Measurements from ENCODE around the gene ZNF75A. TPM values are rescaled to one million over a fixed set of nuclear protein-coding genes. Genes with fewer than 3 reads are reported as not detected.
"Not testable (repeated sequence)": the region's sequence is repeated elsewhere in the genome, so short reads cannot be mapped to it uniquely, and the experiment has no call there.

The ZNF75A gene
- total and polyA plus RNA-seq, 8 donors: 8.0 to 52.5 (median 16.4) TPM

DNA sequence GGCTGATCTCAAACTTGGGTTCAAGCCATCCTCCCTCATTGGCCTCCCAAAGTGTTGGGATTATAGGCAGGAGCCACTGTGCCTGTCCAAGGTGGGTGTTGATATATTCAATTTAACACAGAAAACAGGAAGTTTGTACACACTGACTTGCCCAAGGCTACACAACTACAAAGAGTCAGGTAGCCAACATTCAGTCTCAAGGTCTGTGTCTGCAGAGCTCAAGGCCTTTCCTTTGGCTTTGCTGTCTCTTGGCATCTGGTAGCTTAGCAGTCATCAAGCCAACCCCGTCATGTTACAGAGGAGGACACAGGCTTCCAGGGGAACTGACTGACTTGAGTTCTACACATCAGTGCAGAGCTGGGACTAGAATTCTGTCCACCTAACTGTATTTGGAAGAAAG is 37.0 kb upstream of the ZNF75A start:
- intact Hi-C loops (cut with DNase I; ENCODE audit: low total_unique reads): no loop called here
- Histone ChIP-seq H3K36me3 (peaks cover 0 to 37% (median 31%) of the 10 kb centered on the region in 4 donors), H3K27me3 (no peaks in the 10 kb centered on the region), H3K4me3 (no peak overlapping the region), H3K4me1 (peaks cover 4 to 27% (median 20%) of the 10 kb centered on the region in 4 donors), H3K27ac (no peak overlapping the region), H3K9me3 (peaks cover 0 to 4% (median 0%) of the 10 kb centered on the region in 4 donors)
- TF ChIP-seq, protein P1, sequence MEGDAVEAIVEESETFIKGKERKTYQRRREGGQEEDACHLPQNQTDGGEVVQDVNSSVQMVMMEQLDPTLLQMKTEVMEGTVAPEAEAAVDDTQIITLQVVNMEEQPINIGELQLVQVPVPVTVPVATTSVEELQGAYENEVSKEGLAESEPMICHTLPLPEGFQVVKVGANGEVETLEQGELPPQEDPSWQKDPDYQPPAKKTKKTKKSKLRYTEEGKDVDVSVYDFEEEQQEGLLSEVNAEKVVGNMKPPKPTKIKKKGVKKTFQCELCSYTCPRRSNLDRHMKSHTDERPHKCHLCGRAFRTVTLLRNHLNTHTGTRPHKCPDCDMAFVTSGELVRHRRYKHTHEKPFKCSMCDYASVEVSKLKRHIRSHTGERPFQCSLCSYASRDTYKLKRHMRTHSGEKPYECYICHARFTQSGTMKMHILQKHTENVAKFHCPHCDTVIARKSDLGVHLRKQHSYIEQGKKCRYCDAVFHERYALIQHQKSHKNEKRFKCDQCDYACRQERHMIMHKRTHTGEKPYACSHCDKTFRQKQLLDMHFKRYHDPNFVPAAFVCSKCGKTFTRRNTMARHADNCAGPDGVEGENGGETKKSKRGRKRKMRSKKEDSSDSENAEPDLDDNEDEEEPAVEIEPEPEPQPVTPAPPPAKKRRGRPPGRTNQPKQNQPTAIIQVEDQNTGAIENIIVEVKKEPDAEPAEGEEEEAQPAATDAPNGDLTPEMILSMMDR (IDR thresholded peaks at IDR 0.05): no peak
- TF ChIP-seq EP300 (IDR thresholded peaks at IDR 0.05) (no peak), POLR2A (IDR thresholded peaks at IDR 0.05) (no peak), POLR2AphosphoS5 (IDR thresholded peaks at IDR 0.05) (no peak)
- no peak for DNase-seq
- 78 to 100% (median 80%) methylated on average over 1 of the region's 1 CpG for WGBS, 5 donors

DNA sequence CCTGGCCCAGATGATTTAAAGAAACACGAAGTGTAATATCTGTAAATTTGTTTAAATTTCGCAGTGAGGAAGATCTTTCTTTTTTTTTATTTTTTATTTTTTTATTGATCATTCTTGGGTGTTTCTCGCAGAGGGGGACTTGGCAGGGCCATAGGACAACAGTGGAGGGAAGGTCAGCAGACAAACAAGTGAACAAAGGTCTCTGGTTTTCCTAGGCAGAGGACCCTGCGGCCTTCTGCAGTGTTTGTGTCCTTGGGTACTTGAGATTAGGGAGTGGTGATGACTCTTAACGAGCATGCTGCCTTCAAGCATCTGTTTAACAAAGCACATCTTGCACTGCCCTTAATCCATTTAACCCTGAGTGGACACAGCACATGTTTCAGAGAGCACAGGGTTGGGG is 34.6 kb upstream of the ZNF75A start:
- Histone ChIP-seq H3K4me1 (peaks cover 0 to 13% (median 7%) of the 10 kb centered on the region in 4 donors), H3K36me3 (peaks cover 0 to 33% (median 29%) of the 10 kb centered on the region in 4 donors)
- 78 to 87% (median 86%) methylated on average over 5 of the region's 5 CpGs for WGBS, 5 donors
- H3K4me3 ChIP-seq; intact Hi-C loops (cut with DNase I; ENCODE audit: low total_unique reads); H3K9me3 ChIP-seq; DNase-seq; H3K27me3 ChIP-seq; H3K27ac ChIP-seq: not testable (repeated sequence)

DNA sequence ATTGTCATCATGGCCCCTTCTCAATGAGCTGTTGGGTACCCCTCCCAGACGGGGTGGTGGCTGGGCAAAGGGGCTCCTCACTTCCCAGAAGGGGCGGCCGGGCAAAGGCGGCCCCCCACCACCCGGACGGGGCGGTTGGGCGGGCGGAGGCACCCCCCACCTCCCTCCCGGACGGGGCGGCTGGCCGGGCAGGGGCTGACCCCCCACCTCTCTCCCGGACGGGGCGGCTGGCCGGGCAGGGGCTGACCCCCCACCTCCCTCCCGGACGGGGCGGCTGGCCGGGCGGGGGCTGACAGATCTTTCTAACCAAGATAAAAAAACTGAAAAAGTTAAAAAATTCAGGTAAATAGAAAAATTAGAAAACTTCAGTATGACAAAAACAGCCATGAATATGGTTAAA is 34.0 kb upstream of the ZNF75A start:
- H3K4me1 ChIP-seq: peaks cover 0 to 11% (median 4%) of the 10 kb centered on the region in 4 donors
- H3K27me3 ChIP-seq; DNase-seq; H3K27ac ChIP-seq; intact Hi-C loops (cut with DNase I; ENCODE audit: low total_unique reads); H3K9me3 ChIP-seq; H3K4me3 ChIP-seq: not testable (repeated sequence)
- WGBS, 5 donors: 91 to 94% (median 93%) methylated on average over 22 of the region's 22 CpGs
- H3K36me3 ChIP-seq: peaks cover 0 to 28% (median 25%) of the 10 kb centered on the region in 4 donors

DNA sequence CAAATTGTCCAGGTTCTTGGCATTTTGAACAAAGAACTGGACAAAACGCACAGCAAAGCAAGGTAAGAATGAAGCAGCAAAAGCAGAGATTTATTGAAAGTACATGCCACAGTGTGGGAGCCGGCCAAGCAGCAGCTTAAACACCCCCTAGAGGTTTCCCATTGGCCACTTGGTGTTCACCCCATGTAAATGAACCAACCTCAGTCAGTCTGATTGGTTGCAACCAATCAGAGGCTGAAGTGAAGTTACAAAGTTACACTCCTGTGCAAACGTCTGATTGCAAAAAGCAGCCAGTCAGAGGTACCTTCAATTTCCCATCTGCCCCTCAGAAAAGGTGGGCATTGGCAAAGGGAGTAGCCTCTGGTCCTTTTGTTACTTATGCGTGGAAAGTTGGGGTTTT is 30.8 kb upstream of the ZNF75A start:
- H3K27me3 ChIP-seq: no peaks in the 10 kb centered on the region
- TF ChIP-seq POLR2A (IDR thresholded peaks at IDR 0.05) (no peak), EP300 (IDR thresholded peaks at IDR 0.05) (no peak), POLR2AphosphoS5 (IDR thresholded peaks at IDR 0.05) (no peak)
- TF ChIP-seq, protein P1 (IDR thresholded peaks at IDR 0.05): no peak
- 41 to 61% (median 43%) methylated on average over 4 of the region's 4 CpGs for WGBS, 5 donors
- intact Hi-C loops (cut with DNase I; ENCODE audit: low total_unique reads): no loop called here
- no peak overlapping the region for H3K27ac ChIP-seq
- peaks cover 0 to 3% (median 0%) of the 10 kb centered on the region in 4 donors for H3K36me3 ChIP-seq
- H3K4me1 ChIP-seq: no peaks in the 10 kb centered on the region
- no peaks in the 10 kb centered on the region for H3K9me3 ChIP-seq
- H3K4me3 ChIP-seq: no peak overlapping the region
- no peak for DNase-seq

DNA sequence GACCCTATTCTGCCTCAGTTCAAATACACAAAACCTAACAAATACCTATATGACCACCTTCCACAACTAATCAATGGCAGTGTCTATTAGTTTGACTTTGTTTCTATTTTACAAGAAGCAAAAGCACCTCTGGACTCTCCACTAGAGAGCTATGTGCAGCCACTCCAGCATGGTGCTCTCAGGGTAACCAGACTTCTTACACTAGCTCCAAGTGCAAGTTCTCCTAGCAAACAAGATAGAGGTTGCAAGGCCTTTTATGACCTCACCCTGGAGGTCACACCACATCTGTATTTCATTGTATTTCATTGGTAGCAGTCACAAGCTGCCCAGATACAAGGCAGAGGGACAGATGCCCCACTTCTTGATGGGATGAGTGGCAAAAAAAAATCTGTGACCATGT is 30.4 kb upstream of the ZNF75A start:
- Histone ChIP-seq H3K4me3 (no peak overlapping the region), H3K27ac (no peak overlapping the region), H3K27me3 (no peaks in the 10 kb centered on the region), H3K36me3 (no peaks in the 10 kb centered on the region), H3K4me1 (no peaks in the 10 kb centered on the region), H3K9me3 (no peaks in the 10 kb centered on the region)
- TF ChIP-seq, protein P1 (IDR thresholded peaks at IDR 0.05): no peak
- TF ChIP-seq POLR2A (IDR thresholded peaks at IDR 0.05) (no peak), POLR2AphosphoS5 (IDR thresholded peaks at IDR 0.05) (no peak), EP300 (IDR thresholded peaks at IDR 0.05) (no peak)
- DNase-seq: no peak
- intact Hi-C loops (cut with DNase I; ENCODE audit: low total_unique reads): no loop called here

Measured in stomach (tissue), 9 donors.